Stomach (tissue), 9 donors: ENCODE data around the gene DST. TPM values are rescaled to one million over a fixed set of nuclear protein-coding genes. Genes with fewer than 3 reads are reported as not detected.

ENCODE experiments used
- DNase-seq, 2 donors: peaks; one replicate each; pipeline versions ENCODE4 v3.0.0 to v3.0.0-alpha.2; 2013 to 2019
- H3K27ac ChIP-seq, 5 donors: fragments of 200-600 bp in 4 of 5; sonication (generic) in 4 of 5; one replicate each; pipeline ENCODE4 v1.5.1; 2013 to 2019; ENCODE audit warnings: mild to moderate bottlenecking in 1 of 5, moderate library complexity in 1 of 5
- H3K27me3 ChIP-seq, 3 donors: fragments of 200-600 bp; sonication (generic); one replicate each; pipeline ENCODE4 v1.5.1; 2017 to 2019; ENCODE audit warnings: mixed run types in 1 of 3
- H3K36me3 ChIP-seq, 4 donors: fragments of 200-600 bp; sonication (generic); 1 replicate in 3 of 4; 2 replicates in 1 of 4; pipeline ENCODE4 v1.5.1; 2016 to 2019
- H3K4me1 ChIP-seq, 4 donors: fragments of 200-600 bp; sonication (generic); one replicate each; pipeline ENCODE4 v1.5.1; 2016 to 2019
- H3K4me3 ChIP-seq, 4 donors: fragments of 200-600 bp; sonication (generic) in 3 of 4; one replicate each; pipeline ENCODE4 v1.5.1; 2016 to 2019; ENCODE audit warnings: mild to moderate bottlenecking in 1 of 4
- H3K9me3 ChIP-seq, 4 donors: fragments of 200-600 bp; sonication (generic); one replicate each; pipeline ENCODE4 v1.5.1; 2016 to 2019
- EP300 ChIP-seq: sonication (generic); formaldehyde crosslinking; IDR thresholded peaks from one replicate; pipeline ENCODE4 v1.6.1; 2017; ENCODE audit warnings: antibody characterized with exemption
- POLR2A ChIP-seq, 4 donors: fragments of 450-650 bp; IDR thresholded peaks; one replicate each; pipeline ENCODE4 v1.6.1; 2016; ENCODE audit warnings: antibody characterized with exemption in 4 of 4, control low read depth in 2 of 4, mild to moderate bottlenecking in 1 of 4, moderate library complexity in 1 of 4
- POLR2AphosphoS5 ChIP-seq, 3 donors: sonication (generic); formaldehyde crosslinking; IDR thresholded peaks; one replicate each; pipeline ENCODE4 v1.6.1; 2016; ENCODE audit warnings: antibody characterized with exemption in 3 of 3
- WGBS, 5 donors: extraction: QIAGEN DNeasy Blood & Tissue Kit in 3 of 5; methylation state at CpG; one replicate each; pipeline versions ENCODE4 v1.1.5 to v1.1.7; 2013 to 2018; 5-methylcytosine and 5-hydroxymethylcytosine counted together
- intact Hi-C: fragments of 100-400 bp; cut with DNase I; formaldehyde crosslinking; loops from one replicate; pipeline ENCODE4 v1.15.1; 2023; ENCODE audit warnings: low total_unique reads
- polyA plus RNA-seq, 3 donors: library from polyadenylated mRNA; stranded (reverse); fragments of 200-250 nt; gene quantifications; one replicate each; pipeline ENCODE4 v1.2.3, GENCODE V29; 2013
- total RNA-seq, 5 donors: library from RNA; depleted of rRNA; stranded (reverse); fragments of >200 nt; gene quantifications; one replicate each; pipeline versions ENCODE4 v1.1.0 to v1.2.3, GENCODE V29; 2014 to 2016
- TF ChIP-seq, protein P1 (sequence below), 7 experiments: fragments of 450-650 bp in 4 of 7; fragments of 200-600 bp in 3 of 7; sonication (generic) in 3 of 7; IDR thresholded peaks; one replicate each; pipeline ENCODE4 v1.5.1; 2016 to 2019; ENCODE audit warnings: antibody characterized with exemption in 7 of 7, control low read depth in 2 of 7, mild to moderate bottlenecking in 1 of 7
- donor health status: healthy with polysubstance abuse.
- donor health status: Bipolar disorder and iron deficiency.
- donor health status: healthy.

Gene DST
- total and polyA plus RNA-seq, 8 donors: 16.3 to 623 (median 200) TPM

DNA sequence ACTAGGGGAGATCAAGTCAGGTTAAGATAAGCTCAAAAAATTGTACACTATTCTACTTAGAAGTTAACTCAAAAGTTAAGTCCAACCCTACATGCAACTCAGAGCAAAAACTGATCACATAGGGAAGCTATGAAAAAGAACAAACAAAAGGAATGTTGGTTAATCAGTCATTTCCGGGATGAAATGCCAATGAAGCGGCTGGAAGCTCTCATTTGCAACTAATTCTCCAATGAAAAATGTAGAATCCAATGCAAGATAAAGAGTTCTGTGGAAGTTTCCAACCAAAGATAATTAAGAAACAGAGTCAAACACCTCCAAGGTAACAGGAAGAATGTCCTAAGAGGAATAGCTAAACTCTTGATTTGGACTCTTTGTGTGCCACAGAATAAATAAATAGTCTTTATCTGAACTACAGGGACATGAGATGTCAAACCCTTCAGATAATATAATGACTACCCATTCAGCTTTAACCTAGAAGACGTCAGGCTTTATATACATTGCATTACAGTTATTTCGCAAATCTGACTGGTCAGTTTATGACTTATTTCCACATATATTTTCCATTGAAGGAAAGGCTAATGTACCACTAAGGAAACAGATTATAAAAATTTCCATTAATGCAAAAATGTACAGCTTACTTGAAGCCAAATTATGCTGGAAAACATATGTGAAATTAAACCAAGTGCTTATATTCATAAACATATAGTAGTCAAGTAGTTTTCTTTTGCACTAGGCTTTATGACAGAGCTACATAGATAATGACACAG, 48.0 kb upstream of the DST start:
- 36 to 50% (median 46%) methylated on average over 4 of the region's 4 CpGs for WGBS, 5 donors
- Histone ChIP-seq H3K27me3 (no peaks in the 10 kb centered on the region), H3K4me3 (peak overlapping the region in 3 of 4 donors; percentile 8 to 23 (median 21)), H3K27ac (peak overlapping the region in 4 of 5 donors; percentile 67 to 87 (median 82)), H3K9me3 (no peaks in the 10 kb centered on the region), H3K4me1 (peaks cover 0 to 68% (median 40%) of the 10 kb centered on the region in 4 donors), H3K36me3 (no peaks in the 10 kb centered on the region)
- intact Hi-C loops: loop anchor here (10.0 kb wide), 1 partner anchor 154 kb away; no protein-coding TSS in a partner anchor
- TF ChIP-seq, protein P1, sequence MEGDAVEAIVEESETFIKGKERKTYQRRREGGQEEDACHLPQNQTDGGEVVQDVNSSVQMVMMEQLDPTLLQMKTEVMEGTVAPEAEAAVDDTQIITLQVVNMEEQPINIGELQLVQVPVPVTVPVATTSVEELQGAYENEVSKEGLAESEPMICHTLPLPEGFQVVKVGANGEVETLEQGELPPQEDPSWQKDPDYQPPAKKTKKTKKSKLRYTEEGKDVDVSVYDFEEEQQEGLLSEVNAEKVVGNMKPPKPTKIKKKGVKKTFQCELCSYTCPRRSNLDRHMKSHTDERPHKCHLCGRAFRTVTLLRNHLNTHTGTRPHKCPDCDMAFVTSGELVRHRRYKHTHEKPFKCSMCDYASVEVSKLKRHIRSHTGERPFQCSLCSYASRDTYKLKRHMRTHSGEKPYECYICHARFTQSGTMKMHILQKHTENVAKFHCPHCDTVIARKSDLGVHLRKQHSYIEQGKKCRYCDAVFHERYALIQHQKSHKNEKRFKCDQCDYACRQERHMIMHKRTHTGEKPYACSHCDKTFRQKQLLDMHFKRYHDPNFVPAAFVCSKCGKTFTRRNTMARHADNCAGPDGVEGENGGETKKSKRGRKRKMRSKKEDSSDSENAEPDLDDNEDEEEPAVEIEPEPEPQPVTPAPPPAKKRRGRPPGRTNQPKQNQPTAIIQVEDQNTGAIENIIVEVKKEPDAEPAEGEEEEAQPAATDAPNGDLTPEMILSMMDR (IDR thresholded peaks at IDR 0.05): no peak
- TF ChIP-seq POLR2A (IDR thresholded peaks at IDR 0.05) (no peak), POLR2AphosphoS5 (IDR thresholded peaks at IDR 0.05) (no peak), EP300 (no peak)
- peak in 1 of 2 donors; percentile 44 for DNase-seq

DNA sequence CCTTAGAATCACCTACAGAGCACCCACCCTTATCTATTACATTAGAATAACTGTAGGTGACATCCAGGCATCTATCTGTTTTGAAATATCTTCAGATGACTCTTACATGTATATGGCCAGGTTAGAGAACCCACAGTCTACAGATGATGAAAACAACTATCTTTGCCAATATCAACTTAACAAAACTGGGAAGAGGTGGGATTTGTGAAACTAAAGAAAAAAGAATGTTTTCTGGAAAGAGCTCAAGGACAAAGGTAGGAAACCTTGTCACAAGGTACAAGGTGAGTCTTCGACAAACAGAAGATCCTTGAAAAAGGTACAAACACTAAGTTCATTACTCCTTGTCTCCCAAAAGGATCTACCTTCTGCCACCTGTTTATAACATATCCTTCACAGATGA, 47.0 kb upstream of the DST start:
- no peak overlapping the region for H3K4me3 ChIP-seq
- H3K27ac ChIP-seq: peak overlapping the region in 4 of 5 donors; percentile 32 to 87 (median 75)
- H3K9me3 ChIP-seq: no peaks in the 10 kb centered on the region
- 93 to 100% (median 94%) methylated on average over 1 of the region's 1 CpG for WGBS, 5 donors
- intact Hi-C loops: loop anchor here (10.0 kb wide), 1 partner anchor 155 kb away; no protein-coding TSS in a partner anchor
- TF ChIP-seq POLR2A (IDR thresholded peaks at IDR 0.05): no peak
- TF ChIP-seq POLR2AphosphoS5 (IDR thresholded peaks at IDR 0.05): no peak
- TF ChIP-seq, protein P1 (IDR thresholded peaks at IDR 0.05): no peak
- no peak for TF ChIP-seq EP300
- no peak for DNase-seq
- H3K27me3 ChIP-seq: no peaks in the 10 kb centered on the region
- H3K4me1 ChIP-seq: peaks cover 0 to 78% (median 41%) of the 10 kb centered on the region in 4 donors
- H3K36me3 ChIP-seq: no peaks in the 10 kb centered on the region

DNA sequence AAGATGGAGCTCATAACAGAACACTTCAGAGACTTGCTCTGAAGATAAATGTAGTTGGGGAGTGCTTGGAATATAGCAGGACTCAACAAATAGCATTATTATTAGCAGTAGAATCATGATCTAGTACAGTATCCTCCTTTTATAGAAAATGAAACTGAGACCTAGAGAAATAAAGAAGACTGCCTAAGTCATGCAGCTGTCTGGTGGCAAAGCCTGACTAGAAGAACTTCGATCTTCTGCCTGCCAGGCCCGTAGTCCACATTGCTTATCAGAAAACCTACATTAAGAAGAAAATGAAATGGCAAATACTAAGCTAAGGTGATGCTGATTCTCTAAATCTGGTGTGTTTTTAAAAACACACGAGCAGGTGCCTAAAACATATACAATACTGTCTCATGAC, 46.4 kb upstream of the DST start:
- DNase-seq: no peak
- Histone ChIP-seq H3K27me3 (no peaks in the 10 kb centered on the region), H3K27ac (peak overlapping the region in 2 of 5 donors; percentile 32 to 87), H3K36me3 (no peaks in the 10 kb centered on the region), H3K4me3 (no peak overlapping the region), H3K4me1 (peaks cover 0 to 81% (median 43%) of the 10 kb centered on the region in 4 donors), H3K9me3 (no peaks in the 10 kb centered on the region)
- 47 to 67% (median 52%) methylated on average over 3 of the region's 3 CpGs for WGBS, 5 donors
- TF ChIP-seq POLR2AphosphoS5 (IDR thresholded peaks at IDR 0.05) (no peak), EP300 (no peak), POLR2A (IDR thresholded peaks at IDR 0.05) (no peak)
- TF ChIP-seq, protein P1 (IDR thresholded peaks at IDR 0.05): no peak
- intact Hi-C loops: no loop called here

DNA sequence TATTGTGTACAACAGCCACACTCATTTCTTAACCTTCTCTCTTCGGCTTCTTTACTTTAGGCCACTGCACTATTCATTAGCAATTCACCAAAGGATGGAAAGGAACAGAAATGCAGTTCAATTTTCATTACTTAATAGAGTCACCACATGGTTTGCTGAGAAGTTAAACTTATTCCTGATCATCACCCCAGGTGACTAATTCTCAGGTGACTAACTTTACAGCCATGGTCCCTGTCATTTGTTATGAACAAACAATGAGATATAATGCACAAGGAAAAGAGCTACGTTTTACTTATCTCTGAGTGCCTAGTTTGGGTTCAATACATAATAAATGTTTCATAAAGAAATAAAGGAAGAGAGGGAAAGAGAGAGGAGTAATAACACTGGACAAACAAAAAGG, 45.8 kb upstream of the DST start:
- peaks cover 0 to 82% (median 43%) of the 10 kb centered on the region in 4 donors for H3K4me1 ChIP-seq
- WGBS, 5 donors: 58 to 66% (median 62%) methylated on average over 2 of the region's 2 CpGs
- H3K27ac ChIP-seq: peak overlapping the region in 2 of 5 donors; percentile 32 to 87
- no peak for DNase-seq
- no peaks in the 10 kb centered on the region for H3K27me3 ChIP-seq
- no peaks in the 10 kb centered on the region for H3K36me3 ChIP-seq
- H3K4me3 ChIP-seq: no peak overlapping the region
- intact Hi-C loops: no loop called here
- no peaks in the 10 kb centered on the region for H3K9me3 ChIP-seq
- no peak for TF ChIP-seq POLR2AphosphoS5 (IDR thresholded peaks at IDR 0.05)
- TF ChIP-seq EP300: no peak
- TF ChIP-seq, protein P1 (IDR thresholded peaks at IDR 0.05): no peak
- no peak for TF ChIP-seq POLR2A (IDR thresholded peaks at IDR 0.05)
